ENCODE results near the gene RUNDC3A. TPM values are rescaled to one million over a fixed set of nuclear protein-coding genes. Genes with fewer than 3 reads are reported as not detected.
"Not testable (repeated sequence)": the region's sequence is repeated elsewhere in the genome, so short reads cannot be mapped to it uniquely, and the experiment has no call there.

RUNDC3A gene
- total RNA-seq, 2 experiments from 2014 or later: 0.22 TPM; not detected in 1

DNA sequence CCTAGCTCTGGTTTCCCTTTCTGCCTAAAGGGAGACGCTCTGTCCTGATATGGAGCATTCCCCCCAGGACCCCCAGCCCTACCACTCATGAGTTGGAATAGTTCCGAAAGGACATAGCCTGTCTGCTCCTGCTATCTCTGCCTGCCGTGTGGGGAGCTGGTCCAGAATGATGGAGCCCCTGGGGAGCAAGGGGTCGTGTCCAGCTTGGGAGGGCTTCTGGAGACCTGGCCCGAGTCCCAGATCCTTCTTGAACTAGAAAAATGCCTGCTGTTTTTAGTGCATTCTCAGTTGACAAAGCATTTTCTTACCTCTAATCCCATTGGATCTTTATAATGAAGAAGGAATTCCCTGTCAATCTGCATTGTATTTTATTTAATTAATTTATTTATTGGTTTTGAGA is 27.6 kb downstream of the RUNDC3A start:
- POLR2A ChIA-PET: no interaction called here
- Mint-ChIP-seq H3K4me3 (no peak overlapping the region), H3K27ac (no peak overlapping the region), H3K9me3 (no peaks in the 10 kb centered on the region), H3K36me3 (ENCODE audit: low read depth) (no peaks in the 10 kb centered on the region), H3K27me3 (no peaks in the 10 kb centered on the region), H3K4me1 (ENCODE audit: low read depth) (peaks cover 5% of the 10 kb centered on the region)
- CTCF ChIA-PET: interaction anchor here (1.2 to 6.4 kb wide), 5 partner anchors 9 to 220 kb away, joined by 3 to 59 read pairs (median 8); partner anchors contain the start of genes FAM171A2 and GRN
- intact Hi-C loops (cut with micrococcal nuclease): no loop called here
- no peak for TF ChIP-seq CTCF (IDR thresholded peaks at IDR 0.05)
- DNase-seq (no peak), ATAC-seq (no peak)

GRCh38 chr17:44338702-44339101 is 30.3 kb downstream of the RUNDC3A start:
- ATAC-seq (peak; percentile 75), DNase-seq (peak; percentile 39)
- POLR2A ChIA-PET: interaction anchor here (0.7 kb wide), 1 partner anchor 127 kb away, joined by 3 read pairs; no protein-coding TSS in a partner anchor
- Mint-ChIP-seq H3K27ac (no peak overlapping the region), H3K9me3 (no peaks in the 10 kb centered on the region), H3K27me3 (no peaks in the 10 kb centered on the region), H3K4me1 (ENCODE audit: low read depth) (no peaks in the 10 kb centered on the region), H3K36me3 (ENCODE audit: low read depth) (no peaks in the 10 kb centered on the region), H3K4me3 (no peak overlapping the region)
- intact Hi-C loops (cut with micrococcal nuclease): no loop called here
- CTCF ChIA-PET: interaction anchor here (0.6 to 1.3 kb wide), 4 partner anchors 10 to 68 kb away, joined by 3 to 4 read pairs (median 3); no protein-coding TSS in a partner anchor
- TF ChIP-seq CTCF (IDR thresholded peaks at IDR 0.05): no peak

GRCh38 chr17:44340553-44340952 is 32.2 kb downstream of the RUNDC3A start:
- H3K4me1 Mint-ChIP-seq (ENCODE audit: low read depth); DNase-seq; H3K27me3 Mint-ChIP-seq; H3K27ac Mint-ChIP-seq; intact Hi-C loops (cut with micrococcal nuclease); H3K9me3 Mint-ChIP-seq; H3K4me3 Mint-ChIP-seq; POLR2A ChIA-PET; H3K36me3 Mint-ChIP-seq (ENCODE audit: low read depth); ATAC-seq: not testable (repeated sequence)
- CTCF ChIA-PET: interaction anchor here (1.0 to 2.4 kb wide), 2 partner anchors 9 to 22 kb away, joined by 3 to 21 read pairs; no protein-coding TSS in a partner anchor

DNA sequence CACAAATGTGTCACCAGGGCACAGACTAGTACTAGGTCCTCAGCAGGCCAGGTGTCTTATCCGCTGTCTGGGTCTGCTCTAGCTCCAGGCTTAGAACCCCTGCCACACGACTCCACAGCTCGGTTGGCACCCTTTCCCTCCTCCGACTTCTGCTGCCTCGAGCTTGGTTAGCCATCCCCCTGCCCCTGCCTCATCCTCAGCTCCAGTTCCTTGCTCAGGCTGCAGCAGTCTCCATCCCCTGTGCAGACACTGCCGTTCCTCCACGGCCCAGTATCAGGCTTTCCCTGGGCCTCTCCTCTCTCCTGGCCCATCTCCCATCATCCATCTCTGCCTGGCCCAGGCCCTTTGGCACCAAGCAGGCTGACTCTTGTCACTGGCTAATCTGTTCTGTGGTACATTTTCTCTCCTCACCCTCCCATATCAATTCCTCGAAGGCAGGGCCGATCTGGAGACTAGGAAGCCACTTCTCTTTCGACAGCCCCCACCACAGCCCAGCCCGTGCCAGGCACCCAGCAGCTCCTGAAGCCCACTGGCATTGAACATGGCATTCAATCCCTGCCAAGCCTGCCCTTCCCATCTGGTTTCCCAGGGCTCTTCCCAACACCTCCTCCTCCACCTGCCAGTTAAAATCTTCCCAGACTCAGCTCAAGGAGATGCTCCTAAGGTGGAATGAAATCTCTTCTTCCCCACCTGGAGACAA is 35.3 kb downstream of the RUNDC3A start:
- Mint-ChIP-seq H3K27me3 (no peaks in the 10 kb centered on the region), H3K4me3 (no peak overlapping the region), H3K36me3 (ENCODE audit: low read depth) (no peaks in the 10 kb centered on the region), H3K27ac (no peak overlapping the region), H3K9me3 (no peaks in the 10 kb centered on the region), H3K4me1 (ENCODE audit: low read depth) (peaks cover 18% of the 10 kb centered on the region)
- intact Hi-C loops (cut with micrococcal nuclease): no loop called here
- POLR2A ChIA-PET: interaction anchor here (0.6 to 1.3 kb wide), 2 partner anchors 134 to 313 kb away, joined by 3 read pairs; partner anchors contain the start of gene MEIOC
- DNase-seq: no peak
- CTCF ChIA-PET: interaction anchor here (0.5 to 5.6 kb wide), 7 partner anchors 11 to 294 kb away, joined by 3 to 59 read pairs (median 17); partner anchors contain the start of genes FAM171A2 and TMUB2
- no peak for ATAC-seq
- no peak for TF ChIP-seq CTCF (IDR thresholded peaks at IDR 0.05)

DNA sequence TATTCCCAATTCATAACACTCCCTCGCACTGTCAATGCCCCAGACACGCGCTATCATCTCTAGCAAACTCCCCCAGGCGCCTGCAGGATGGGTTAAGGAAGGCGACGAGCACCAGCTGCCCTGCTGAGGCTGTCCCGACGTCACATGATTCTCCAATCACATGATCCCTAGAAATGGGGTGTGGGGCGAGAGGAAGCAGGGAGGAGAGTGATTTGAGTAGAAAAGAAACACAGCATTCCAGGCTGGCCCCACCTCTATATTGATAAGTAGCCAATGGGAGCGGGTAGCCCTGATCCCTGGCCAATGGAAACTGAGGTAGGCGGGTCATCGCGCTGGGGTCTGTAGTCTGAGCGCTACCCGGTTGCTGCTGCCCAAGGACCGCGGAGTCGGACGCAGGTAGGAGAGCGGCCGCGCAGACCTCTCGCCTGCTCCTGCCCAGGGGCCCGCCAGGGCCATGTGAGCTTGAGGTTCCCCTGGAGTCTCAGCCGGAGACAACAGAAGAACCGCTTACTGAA is 36.6 kb downstream of the RUNDC3A start, which contains the start of gene GRN:
TSS of gene GRN (plus strand) at position 364 of the 515 bp plus-strand sequence. CDS start 3,863 bp downstream, outside the sequence.
- TF ChIP-seq CTCF (IDR thresholded peaks at IDR 0.05): no peak
- peak; percentile 95 for DNase-seq
- Mint-ChIP-seq H3K36me3 (ENCODE audit: low read depth) (no peaks in the 10 kb centered on the region), H3K27ac (peak within 1 kb of the TSS; percentile 81), H3K4me3 (peak within 1 kb of the TSS; percentile 93), H3K9me3 (no peaks in the 10 kb centered on the region), H3K27me3 (no peaks in the 10 kb centered on the region), H3K4me1 (ENCODE audit: low read depth) (peaks cover 19% of the 10 kb centered on the region)
- peak; percentile 99 for ATAC-seq
- POLR2A ChIA-PET: interaction anchor here (0.6 to 1.5 kb wide), 10 partner anchors 13 to 1602 kb away, joined by 3 to 5 read pairs (median 4); no protein-coding TSS in a partner anchor
- intact Hi-C loops (cut with micrococcal nuclease): loop anchor here (5.0 kb wide), 1 partner anchor 143 kb away; no protein-coding TSS in a partner anchor
- CTCF ChIA-PET: interaction anchor here (0.7 to 5.6 kb wide), 36 partner anchors 8 to 444 kb away, joined by 3 to 59 read pairs (median 4); partner anchors contain the start of genes ATXN7L3, FAM171A2 and TMUB2
